ENCODE measurements around the gene ASB3.

DNA sequence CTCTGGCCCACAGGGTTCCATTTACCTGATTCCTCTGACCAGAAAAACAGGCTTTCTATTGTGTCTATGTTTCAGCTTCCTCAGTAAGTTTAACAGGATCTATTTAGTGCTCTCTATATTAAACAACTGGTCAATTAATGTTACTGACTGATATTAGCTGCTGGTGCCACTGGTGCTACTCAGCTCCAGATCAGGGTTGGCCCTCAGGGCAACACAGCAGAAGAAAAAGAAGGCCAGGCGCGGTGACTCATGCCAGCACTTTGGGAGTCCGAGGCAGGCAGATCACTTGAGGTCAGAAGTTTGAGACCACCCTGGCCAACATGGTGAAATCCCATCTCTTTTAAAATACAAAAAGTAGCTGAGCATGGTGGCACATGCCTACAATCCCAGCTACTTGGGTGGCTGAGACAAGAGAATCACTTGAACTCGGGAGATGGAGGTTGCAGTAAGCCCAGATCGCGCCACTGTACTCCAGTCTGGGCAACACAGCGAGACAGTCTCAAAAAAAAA, 75.4 kb downstream of the ASB3 start:
- TF ChIP-seq, protein P1, sequence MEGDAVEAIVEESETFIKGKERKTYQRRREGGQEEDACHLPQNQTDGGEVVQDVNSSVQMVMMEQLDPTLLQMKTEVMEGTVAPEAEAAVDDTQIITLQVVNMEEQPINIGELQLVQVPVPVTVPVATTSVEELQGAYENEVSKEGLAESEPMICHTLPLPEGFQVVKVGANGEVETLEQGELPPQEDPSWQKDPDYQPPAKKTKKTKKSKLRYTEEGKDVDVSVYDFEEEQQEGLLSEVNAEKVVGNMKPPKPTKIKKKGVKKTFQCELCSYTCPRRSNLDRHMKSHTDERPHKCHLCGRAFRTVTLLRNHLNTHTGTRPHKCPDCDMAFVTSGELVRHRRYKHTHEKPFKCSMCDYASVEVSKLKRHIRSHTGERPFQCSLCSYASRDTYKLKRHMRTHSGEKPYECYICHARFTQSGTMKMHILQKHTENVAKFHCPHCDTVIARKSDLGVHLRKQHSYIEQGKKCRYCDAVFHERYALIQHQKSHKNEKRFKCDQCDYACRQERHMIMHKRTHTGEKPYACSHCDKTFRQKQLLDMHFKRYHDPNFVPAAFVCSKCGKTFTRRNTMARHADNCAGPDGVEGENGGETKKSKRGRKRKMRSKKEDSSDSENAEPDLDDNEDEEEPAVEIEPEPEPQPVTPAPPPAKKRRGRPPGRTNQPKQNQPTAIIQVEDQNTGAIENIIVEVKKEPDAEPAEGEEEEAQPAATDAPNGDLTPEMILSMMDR (IDR thresholded peaks at IDR 0.05): no peak
- TF ChIP-seq POLR2AphosphoS5 (IDR thresholded peaks at IDR 0.05; ENCODE audit: low read depth, low read length): no peak
- TF ChIP-seq SIN3A (IDR thresholded peaks at IDR 0.05; ENCODE audit: borderline replicate concordance, insufficient read depth, low read depth, low read length): no peak
- TF ChIP-seq, protein P2, sequence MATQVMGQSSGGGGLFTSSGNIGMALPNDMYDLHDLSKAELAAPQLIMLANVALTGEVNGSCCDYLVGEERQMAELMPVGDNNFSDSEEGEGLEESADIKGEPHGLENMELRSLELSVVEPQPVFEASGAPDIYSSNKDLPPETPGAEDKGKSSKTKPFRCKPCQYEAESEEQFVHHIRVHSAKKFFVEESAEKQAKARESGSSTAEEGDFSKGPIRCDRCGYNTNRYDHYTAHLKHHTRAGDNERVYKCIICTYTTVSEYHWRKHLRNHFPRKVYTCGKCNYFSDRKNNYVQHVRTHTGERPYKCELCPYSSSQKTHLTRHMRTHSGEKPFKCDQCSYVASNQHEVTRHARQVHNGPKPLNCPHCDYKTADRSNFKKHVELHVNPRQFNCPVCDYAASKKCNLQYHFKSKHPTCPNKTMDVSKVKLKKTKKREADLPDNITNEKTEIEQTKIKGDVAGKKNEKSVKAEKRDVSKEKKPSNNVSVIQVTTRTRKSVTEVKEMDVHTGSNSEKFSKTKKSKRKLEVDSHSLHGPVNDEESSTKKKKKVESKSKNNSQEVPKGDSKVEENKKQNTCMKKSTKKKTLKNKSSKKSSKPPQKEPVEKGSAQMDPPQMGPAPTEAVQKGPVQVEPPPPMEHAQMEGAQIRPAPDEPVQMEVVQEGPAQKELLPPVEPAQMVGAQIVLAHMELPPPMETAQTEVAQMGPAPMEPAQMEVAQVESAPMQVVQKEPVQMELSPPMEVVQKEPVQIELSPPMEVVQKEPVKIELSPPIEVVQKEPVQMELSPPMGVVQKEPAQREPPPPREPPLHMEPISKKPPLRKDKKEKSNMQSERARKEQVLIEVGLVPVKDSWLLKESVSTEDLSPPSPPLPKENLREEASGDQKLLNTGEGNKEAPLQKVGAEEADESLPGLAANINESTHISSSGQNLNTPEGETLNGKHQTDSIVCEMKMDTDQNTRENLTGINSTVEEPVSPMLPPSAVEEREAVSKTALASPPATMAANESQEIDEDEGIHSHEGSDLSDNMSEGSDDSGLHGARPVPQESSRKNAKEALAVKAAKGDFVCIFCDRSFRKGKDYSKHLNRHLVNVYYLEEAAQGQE (IDR thresholded peaks at IDR 0.05; ENCODE audit: insufficient read depth in 1 of 2, low read depth in 2 of 2, low read length in 1 of 2): no peak
- no peak for TF ChIP-seq TCF7L2 (IDR thresholded peaks at IDR 0.05; ENCODE audit: low read depth, low read length)

Data from Panc1 (cell line).